MM.1S (cell line): Measurements from ENCODE around the gene ZNF771.
"Not testable (repeated sequence)": the region's sequence is repeated elsewhere in the genome, so short reads cannot be mapped to it uniquely, and the experiment has no call there.

Source experiments
- DNase-seq: peaks from one replicate; pipeline ENCODE4 v3.0.0-alpha.2; 2015
- H2AFZ ChIP-seq: fragments of 300-600 bp; sonication (generic); 2 replicates; pipeline ENCODE4 v1.6.0; 2016; ENCODE audit warnings: antibody characterized with exemption, low read length
- H3F3A ChIP-seq: fragments of 300-600 bp; sonication (generic); 2 replicates; pipeline ENCODE4 v1.6.1; 2016; ENCODE audit warnings: mild to moderate bottlenecking, antibody characterized with exemption, low read length, moderate library complexity, mixed read lengths; ENCODE audit not compliant: insufficient read depth
- H3K27ac ChIP-seq: fragments of 300-600 bp; sonication (generic); 2 replicates; pipeline ENCODE4 v1.5.1; 2016; ENCODE audit warnings: mild to moderate bottlenecking, low read length
- H3K27me3 ChIP-seq: fragments of 300-600 bp; sonication (generic); replicated peaks from 2 replicates; pipeline ENCODE4 v1.6.0; 2016; ENCODE audit warnings: low read length; ENCODE audit not compliant: insufficient read depth
- H3K36me3 ChIP-seq: fragments of 300-600 bp; sonication (generic); replicated peaks from 2 replicates; pipeline ENCODE4 v1.6.1; 2016; ENCODE audit warnings: mild to moderate bottlenecking, low read length, mixed read lengths; ENCODE audit not compliant: insufficient read depth
- H3K4me1 ChIP-seq: fragments of 300-600 bp; sonication (generic); 2 replicates; pipeline ENCODE4 v1.6.1; 2016; ENCODE audit warnings: low read length, mixed read lengths
- H3K4me2 ChIP-seq: fragments of 300-600 bp; sonication (generic); 2 replicates; pipeline ENCODE4 v1.6.0; 2016; ENCODE audit warnings: low read depth, low read length
- H3K4me3 ChIP-seq: fragments of 300-600 bp; sonication (generic); 2 replicates; pipeline ENCODE4 v1.5.1; 2016; ENCODE audit warnings: low read length, mixed read lengths
- H3K79me2 ChIP-seq: fragments of 300-600 bp; sonication (generic); 2 replicates; pipeline ENCODE4 v1.6.1; 2016; ENCODE audit warnings: mixed run types, low read length, mixed read lengths
- H3K9ac ChIP-seq: fragments of 300-600 bp; sonication (generic); 2 replicates; pipeline ENCODE4 v1.6.1; 2016; ENCODE audit warnings: low read length, mixed read lengths
- H3K9me2 ChIP-seq: fragments of 300-600 bp; sonication (generic); replicated peaks from 2 replicates; pipeline ENCODE4 v1.6.1; 2016; ENCODE audit warnings: mild to moderate bottlenecking, low read length, mixed read lengths; ENCODE audit not compliant: insufficient read depth
- H3K9me3 ChIP-seq: fragments of 300-600 bp; sonication (generic); replicated peaks from 2 replicates; pipeline ENCODE4 v1.6.1; 2016; ENCODE audit warnings: mild to moderate bottlenecking, low read length, mixed read lengths; ENCODE audit not compliant: insufficient read depth
- H4K20me1 ChIP-seq: fragments of 300-600 bp; sonication (generic); 2 replicates; pipeline ENCODE4 v1.6.1; 2016; ENCODE audit warnings: mild to moderate bottlenecking, low read length, moderate library complexity, mixed read lengths; ENCODE audit not compliant: insufficient read depth
- EZH2 ChIP-seq: fragments of 300-600 bp; sonication (generic); optimal IDR thresholded peaks from 2 replicates; pipeline ENCODE3; 2017; ENCODE audit warnings: low read depth, mild to moderate bottlenecking, antibody characterized with exemption, low read length, mixed read lengths
- EZH2phosphoT487 ChIP-seq: fragments of 300-600 bp; sonication (generic); IDR thresholded peaks from 2 replicates; pipeline ENCODE4 v1.6.1; 2018; ENCODE audit warnings: antibody characterized with exemption, low read length
- TF ChIP-seq, protein P1 (sequence below): fragments of 300-600 bp; sonication (generic); IDR thresholded peaks from 2 replicates; pipeline ENCODE4 v1.5.1; 2016; ENCODE audit warnings: antibody characterized with exemption, low read length, mixed read lengths

The ZNF771 gene

GRCh38 chr16:30395155-30395991, 12.0 kb upstream of the ZNF771 start, which contains the start of gene ZNF48:
Gene ZNF48, plus strand, starts transcription at chr16:30395420. Its CDS starts 375 bp downstream, at chr16:30395795.
- Histone ChIP-seq H3K27ac (peak within 1 kb of the TSS; percentile 28; the same call in 1 of the 2 replicates), H3K9me2 (no peaks in the 10 kb centered on the region)

GRCh38 chr16:30395992-30396585, 11.3 kb upstream of the ZNF771 start:
- Histone ChIP-seq H3K27ac (peak overlapping the region; percentile 28; the same call in 1 of the 2 replicates), H3K79me2 (peaks cover 25% of the 10 kb centered on the region), H3K36me3 (0 out of 2 replicates have a peak, but pooled peaks cover 2% of the 10 kb centered on the region), H4K20me1 (no peaks in the 10 kb centered on the region), H3K9ac (peak overlapping the region; percentile 76), H2AFZ (peak overlapping the region; percentile 78), H3K9me2 (no peaks in the 10 kb centered on the region), H3K27me3 (no peaks in the 10 kb centered on the region), H3K4me3 (peak overlapping the region; percentile 97), H3K9me3 (no peaks in the 10 kb centered on the region), H3F3A (peaks cover 29% of the 10 kb centered on the region), H3K4me1 (0 out of 2 replicates have a peak, but pooled peaks cover 4% of the 10 kb centered on the region), H3K4me2 (peak overlapping the region; percentile 87)
- DNase-seq = no peak
- TF ChIP-seq, protein P1, sequence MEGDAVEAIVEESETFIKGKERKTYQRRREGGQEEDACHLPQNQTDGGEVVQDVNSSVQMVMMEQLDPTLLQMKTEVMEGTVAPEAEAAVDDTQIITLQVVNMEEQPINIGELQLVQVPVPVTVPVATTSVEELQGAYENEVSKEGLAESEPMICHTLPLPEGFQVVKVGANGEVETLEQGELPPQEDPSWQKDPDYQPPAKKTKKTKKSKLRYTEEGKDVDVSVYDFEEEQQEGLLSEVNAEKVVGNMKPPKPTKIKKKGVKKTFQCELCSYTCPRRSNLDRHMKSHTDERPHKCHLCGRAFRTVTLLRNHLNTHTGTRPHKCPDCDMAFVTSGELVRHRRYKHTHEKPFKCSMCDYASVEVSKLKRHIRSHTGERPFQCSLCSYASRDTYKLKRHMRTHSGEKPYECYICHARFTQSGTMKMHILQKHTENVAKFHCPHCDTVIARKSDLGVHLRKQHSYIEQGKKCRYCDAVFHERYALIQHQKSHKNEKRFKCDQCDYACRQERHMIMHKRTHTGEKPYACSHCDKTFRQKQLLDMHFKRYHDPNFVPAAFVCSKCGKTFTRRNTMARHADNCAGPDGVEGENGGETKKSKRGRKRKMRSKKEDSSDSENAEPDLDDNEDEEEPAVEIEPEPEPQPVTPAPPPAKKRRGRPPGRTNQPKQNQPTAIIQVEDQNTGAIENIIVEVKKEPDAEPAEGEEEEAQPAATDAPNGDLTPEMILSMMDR = no peak
- TF ChIP-seq EZH2 (no peak), EZH2phosphoT487 (no peak)

More at GRCh38 chr16:30395155-30395991, 12.0 kb upstream of the ZNF771 start, which contains the start of gene ZNF48:
- peaks cover 25% of the 10 kb centered on the region for H3K79me2 ChIP-seq
- H3K4me1 ChIP-seq = 0 out of 2 replicates have a peak, but pooled peaks cover 4% of the 10 kb centered on the region
- H3K9ac ChIP-seq = peak within 1 kb of the TSS; percentile 76
- DNase-seq = peak; percentile 88
- H3F3A ChIP-seq = peaks cover 28% of the 10 kb centered on the region
- H3K9me3 ChIP-seq = no peaks in the 10 kb centered on the region
- H3K4me2 ChIP-seq = peak within 1 kb of the TSS; percentile 87
- H3K27me3 ChIP-seq = no peaks in the 10 kb centered on the region
- TF ChIP-seq, protein P1 = peak; percentile 22; the same call in 1 of the 2 replicates
- no peak for TF ChIP-seq EZH2phosphoT487
- 0 out of 2 replicates have a peak, but pooled peaks cover 2% of the 10 kb centered on the region for H3K36me3 ChIP-seq
- no peaks in the 10 kb centered on the region for H4K20me1 ChIP-seq
- peak within 1 kb of the TSS; percentile 91 for H2AFZ ChIP-seq
- peak within 1 kb of the TSS; percentile 97 for H3K4me3 ChIP-seq

DNA sequence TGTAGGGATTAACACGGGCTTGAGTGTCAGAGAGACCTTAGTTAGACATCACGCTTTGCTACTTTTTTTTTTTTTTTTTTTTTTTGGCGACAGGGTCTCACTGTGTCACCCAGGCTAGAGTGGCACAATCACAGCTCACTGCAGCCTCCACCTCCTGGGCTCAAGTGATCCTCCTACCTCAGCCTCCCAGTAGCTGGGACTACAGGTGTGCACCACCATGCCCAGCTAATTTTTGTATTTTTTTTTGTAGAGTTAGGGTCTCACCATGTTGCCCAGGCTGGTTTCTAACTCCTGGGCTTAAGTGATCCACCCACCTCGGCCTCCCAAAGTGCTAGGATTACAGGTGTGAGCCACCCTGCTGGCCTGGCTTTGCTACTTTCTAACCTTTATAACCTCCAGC, 10.8 kb upstream of the ZNF771 start:
- H3K9ac ChIP-seq, H3K4me1 ChIP-seq, DNase-seq, H3K9me2 ChIP-seq, H4K20me1 ChIP-seq, H3K27ac ChIP-seq, H2AFZ ChIP-seq, H3K36me3 ChIP-seq, H3K27me3 ChIP-seq, H3K9me3 ChIP-seq: not testable (repeated sequence)
- peaks cover 29% of the 10 kb centered on the region for H3F3A ChIP-seq
- peak overlapping the region; percentile 97 for H3K4me3 ChIP-seq
- H3K79me2 ChIP-seq = peaks cover 25% of the 10 kb centered on the region
- H3K4me2 ChIP-seq = peak overlapping the region; percentile 87
